ENCODE measurements around the gene ITGA8. TPM values are rescaled to one million over a fixed set of nuclear protein-coding genes. Genes with fewer than 3 reads are reported as not detected.

Gene ITGA8
- total RNA-seq, 1 donor from 2014 or later, result 6.9 TPM

GRCh38 chr10:15672469-15672868 lies 47.3 kb downstream of the ITGA8 start:
- no peak overlapping the region for H3K4me3 Mint-ChIP-seq (ENCODE audit: unreplicated experiment)
- TF ChIP-seq, protein P1, sequence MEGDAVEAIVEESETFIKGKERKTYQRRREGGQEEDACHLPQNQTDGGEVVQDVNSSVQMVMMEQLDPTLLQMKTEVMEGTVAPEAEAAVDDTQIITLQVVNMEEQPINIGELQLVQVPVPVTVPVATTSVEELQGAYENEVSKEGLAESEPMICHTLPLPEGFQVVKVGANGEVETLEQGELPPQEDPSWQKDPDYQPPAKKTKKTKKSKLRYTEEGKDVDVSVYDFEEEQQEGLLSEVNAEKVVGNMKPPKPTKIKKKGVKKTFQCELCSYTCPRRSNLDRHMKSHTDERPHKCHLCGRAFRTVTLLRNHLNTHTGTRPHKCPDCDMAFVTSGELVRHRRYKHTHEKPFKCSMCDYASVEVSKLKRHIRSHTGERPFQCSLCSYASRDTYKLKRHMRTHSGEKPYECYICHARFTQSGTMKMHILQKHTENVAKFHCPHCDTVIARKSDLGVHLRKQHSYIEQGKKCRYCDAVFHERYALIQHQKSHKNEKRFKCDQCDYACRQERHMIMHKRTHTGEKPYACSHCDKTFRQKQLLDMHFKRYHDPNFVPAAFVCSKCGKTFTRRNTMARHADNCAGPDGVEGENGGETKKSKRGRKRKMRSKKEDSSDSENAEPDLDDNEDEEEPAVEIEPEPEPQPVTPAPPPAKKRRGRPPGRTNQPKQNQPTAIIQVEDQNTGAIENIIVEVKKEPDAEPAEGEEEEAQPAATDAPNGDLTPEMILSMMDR (IDR thresholded peaks at IDR 0.05), result no peak
- peaks cover 10% of the 10 kb centered on the region for H3K36me3 Mint-ChIP-seq (ENCODE audit: unreplicated experiment)
- peaks cover 11% of the 10 kb centered on the region for H3K9me3 Mint-ChIP-seq (ENCODE audit: unreplicated experiment)
- H3K27me3 Mint-ChIP-seq (ENCODE audit: unreplicated experiment), result no peaks in the 10 kb centered on the region
- no peak overlapping the region for H3K27ac Mint-ChIP-seq (ENCODE audit: unreplicated experiment)
- no peak for DNase-seq (ENCODE audit: extremely low spot score, unreplicated experiment)
- no peaks in the 10 kb centered on the region for H3K4me1 Mint-ChIP-seq (ENCODE audit: unreplicated experiment)

GRCh38 chr10:15670880-15671279 lies 48.8 kb downstream of the ITGA8 start:
- no peak for DNase-seq (ENCODE audit: extremely low spot score, unreplicated experiment)
- H3K27me3 Mint-ChIP-seq (ENCODE audit: unreplicated experiment), result no peaks in the 10 kb centered on the region
- no peaks in the 10 kb centered on the region for H3K4me1 Mint-ChIP-seq (ENCODE audit: unreplicated experiment)
- TF ChIP-seq, protein P1 (IDR thresholded peaks at IDR 0.05), result no peak
- no peak overlapping the region for H3K27ac Mint-ChIP-seq (ENCODE audit: unreplicated experiment)
- H3K36me3 Mint-ChIP-seq (ENCODE audit: unreplicated experiment), result peaks cover 10% of the 10 kb centered on the region
- H3K4me3 Mint-ChIP-seq (ENCODE audit: unreplicated experiment), result no peak overlapping the region
- H3K9me3 Mint-ChIP-seq (ENCODE audit: unreplicated experiment), result peaks cover 11% of the 10 kb centered on the region

- TF ChIP-seq, protein P1 (IDR thresholded peaks at IDR 0.05), result no peak
Observed at GRCh38 chr10:15661574-15661973, 58.1 kb downstream of the ITGA8 start.

GRCh38 chr10:15660990-15661389 lies 58.7 kb downstream of the ITGA8 start:
- no peaks in the 10 kb centered on the region for H3K36me3 Mint-ChIP-seq (ENCODE audit: unreplicated experiment)
- TF ChIP-seq, protein P1 (IDR thresholded peaks at IDR 0.05), result no peak
- H3K27ac Mint-ChIP-seq (ENCODE audit: unreplicated experiment), result no peak overlapping the region
- H3K27me3 Mint-ChIP-seq (ENCODE audit: unreplicated experiment), result no peaks in the 10 kb centered on the region
- H3K4me1 Mint-ChIP-seq (ENCODE audit: unreplicated experiment), result no peaks in the 10 kb centered on the region
- DNase-seq (ENCODE audit: extremely low spot score, unreplicated experiment), result no peak
- H3K4me3 Mint-ChIP-seq (ENCODE audit: unreplicated experiment), result no peak overlapping the region
- H3K9me3 Mint-ChIP-seq (ENCODE audit: unreplicated experiment), result no peaks in the 10 kb centered on the region

More at GRCh38 chr10:15661574-15661973, 58.1 kb downstream of the ITGA8 start:
- no peaks in the 10 kb centered on the region for H3K36me3 Mint-ChIP-seq (ENCODE audit: unreplicated experiment)
- no peak overlapping the region for H3K4me3 Mint-ChIP-seq (ENCODE audit: unreplicated experiment)
- H3K27me3 Mint-ChIP-seq (ENCODE audit: unreplicated experiment), result no peaks in the 10 kb centered on the region
- H3K9me3 Mint-ChIP-seq (ENCODE audit: unreplicated experiment), result no peaks in the 10 kb centered on the region
- H3K27ac Mint-ChIP-seq (ENCODE audit: unreplicated experiment), result no peak overlapping the region
- no peak for DNase-seq (ENCODE audit: extremely low spot score, unreplicated experiment)
- no peaks in the 10 kb centered on the region for H3K4me1 Mint-ChIP-seq (ENCODE audit: unreplicated experiment)

DNA sequence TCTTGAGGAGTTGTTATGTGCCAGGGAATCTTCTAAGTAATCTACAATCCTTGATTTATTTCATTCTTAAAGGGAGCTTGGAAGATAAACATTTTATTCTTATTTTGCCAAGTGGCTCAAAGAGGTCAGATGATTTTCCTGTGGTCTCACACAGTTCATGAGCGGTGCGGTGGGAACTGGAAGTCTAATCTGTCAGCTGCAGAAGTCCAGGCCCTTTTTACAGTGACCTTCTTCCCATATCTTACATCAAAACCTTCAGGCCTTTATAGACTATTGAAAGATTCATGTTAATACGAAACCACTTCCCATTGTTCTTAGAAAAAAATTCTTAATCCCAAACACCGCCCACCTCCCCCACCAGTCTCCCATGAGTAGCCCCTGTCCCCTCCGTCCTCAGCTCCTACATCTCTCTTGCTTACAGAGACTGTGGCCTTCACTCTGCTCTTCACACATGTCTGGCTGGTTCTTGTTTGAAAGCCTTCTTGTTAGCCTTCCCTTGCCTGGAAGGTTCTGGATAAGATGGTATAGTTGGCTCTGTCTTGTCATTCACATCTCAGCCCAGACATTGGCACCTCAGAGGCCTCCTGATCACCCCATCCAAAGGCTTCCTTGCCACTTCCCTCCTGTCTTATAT lies 61.5 kb downstream of the ITGA8 start:
- no peaks in the 10 kb centered on the region for H3K9me3 Mint-ChIP-seq (ENCODE audit: unreplicated experiment)
- H3K4me1 Mint-ChIP-seq (ENCODE audit: unreplicated experiment), result no peaks in the 10 kb centered on the region
- H3K27ac Mint-ChIP-seq (ENCODE audit: unreplicated experiment), result no peak overlapping the region

More for the DNA sequence above, 61.5 kb downstream of the ITGA8 start:
- TF ChIP-seq, protein P1 (IDR thresholded peaks at IDR 0.05), result no peak
- Mint-ChIP-seq H3K36me3 (ENCODE audit: unreplicated experiment) (no peaks in the 10 kb centered on the region), H3K27me3 (ENCODE audit: unreplicated experiment) (no peaks in the 10 kb centered on the region), H3K4me3 (ENCODE audit: unreplicated experiment) (no peak overlapping the region)
- no peak for DNase-seq (ENCODE audit: extremely low spot score, unreplicated experiment)

Measured in osteocyte (in vitro differentiated cells).